ENCODE results near the gene APC. TPM values are rescaled to one million over a fixed set of nuclear protein-coding genes. Genes with fewer than 3 reads are reported as not detected.
"Not testable (repeated sequence)": the region's sequence is repeated elsewhere in the genome, so short reads cannot be mapped to it uniquely, and the experiment has no call there.

Gene APC
- total RNA-seq, 1 donor from 2014 or later: 54.1 TPM

- Histone ChIP-seq H3K27ac (peak overlapping the region; percentile 11), H3K9me3 (no peaks in the 10 kb centered on the region)
Measured at GRCh38 chr5:112878760-112879159, 141.1 kb downstream of the APC start.

GRCh38 chr5:112880219-112880964, 142.7 kb downstream of the APC start:
- H3K27me3 ChIP-seq: no peaks in the 10 kb centered on the region
- TF ChIP-seq CTCF (IDR thresholded peaks at IDR 0.05): no peak
- peaks cover 90% of the 10 kb centered on the region for H3K36me3 ChIP-seq
- H3K27ac ChIP-seq: no peak overlapping the region
- no peaks in the 10 kb centered on the region for H3K9me3 ChIP-seq
- intact Hi-C loops (cut with DNase I): no loop called here
- peaks cover 9% of the 10 kb centered on the region for H3K4me1 ChIP-seq
- DNase-seq (no peak), ATAC-seq (no peak)
- H3K4me3 ChIP-seq: no peak overlapping the region

More at GRCh38 chr5:112878760-112879159, 141.1 kb downstream of the APC start:
- ATAC-seq (no peak), DNase-seq (no peak)
- Histone ChIP-seq H3K4me1 (peaks cover 9% of the 10 kb centered on the region), H3K36me3 (peaks cover 76% of the 10 kb centered on the region), H3K27me3 (no peaks in the 10 kb centered on the region), H3K4me3 (no peak overlapping the region)
- intact Hi-C loops (cut with DNase I): no loop called here
- TF ChIP-seq CTCF (IDR thresholded peaks at IDR 0.05): no peak

- H3K4me1 ChIP-seq: peaks cover 8% of the 10 kb centered on the region
- peaks cover 88% of the 10 kb centered on the region for H3K36me3 ChIP-seq
- no peak overlapping the region for H3K4me3 ChIP-seq
- H3K27me3 ChIP-seq: no peaks in the 10 kb centered on the region
- intact Hi-C loops (cut with DNase I): no loop called here
- no peaks in the 10 kb centered on the region for H3K9me3 ChIP-seq
- H3K27ac ChIP-seq: no peak overlapping the region
- no peak for DNase-seq
- TF ChIP-seq CTCF (IDR thresholded peaks at IDR 0.05): no peak
- no peak for ATAC-seq
Measured at GRCh38 chr5:112883192-112883591, 145.5 kb downstream of the APC start.

- Histone ChIP-seq H3K9me3 (no peaks in the 10 kb centered on the region), H3K27me3 (no peaks in the 10 kb centered on the region), H3K36me3 (peaks cover 81% of the 10 kb centered on the region), H3K27ac (no peak overlapping the region), H3K4me1 (no peaks in the 10 kb centered on the region), H3K4me3 (no peak overlapping the region)
- TF ChIP-seq CTCF (IDR thresholded peaks at IDR 0.05): no peak
- intact Hi-C loops (cut with DNase I): no loop called here
- DNase-seq (no peak), ATAC-seq (no peak)
Measured at GRCh38 chr5:112885001-112885400, 147.3 kb downstream of the APC start.

- intact Hi-C loops (cut with DNase I): no loop called here
- H3K27me3 ChIP-seq: no peaks in the 10 kb centered on the region
- H3K36me3 ChIP-seq: peaks cover 86% of the 10 kb centered on the region
- TF ChIP-seq CTCF (IDR thresholded peaks at IDR 0.05): no peak
- H3K4me3 ChIP-seq: no peak overlapping the region
- ATAC-seq (no peak), DNase-seq (no peak)
- no peak overlapping the region for H3K27ac ChIP-seq
- no peaks in the 10 kb centered on the region for H3K4me1 ChIP-seq
- no peaks in the 10 kb centered on the region for H3K9me3 ChIP-seq
Measured at GRCh38 chr5:112886975-112887374, 149.3 kb downstream of the APC start.

- ATAC-seq; H3K4me1 ChIP-seq; H3K27ac ChIP-seq; H3K9me3 ChIP-seq; intact Hi-C loops (cut with DNase I); H3K4me3 ChIP-seq; DNase-seq; H3K27me3 ChIP-seq: not testable (repeated sequence)
- H3K36me3 ChIP-seq: peaks cover 72% of the 10 kb centered on the region
Measured at GRCh38 chr5:112892066-112892465, 154.4 kb downstream of the APC start.

All from upper lobe of right lung (tissue), 1 donor.